SKM-1 (cell line): Measurements from ENCODE around the gene COL25A1.

Source experiments
- DNase-seq: peaks from one replicate; lab custom pipeline; 2025; ENCODE audit not compliant: unreplicated experiment; lab: John Stamatoyannopoulos, UW

The COL25A1 gene

GRCh38 chr4:108783665-108784463, 518.6 kb downstream of the COL25A1 start:
- DNase-seq, result no peak

GRCh38 chr4:108779958-108780357, 522.5 kb downstream of the COL25A1 start:
- DNase-seq, result no peak

- no peak for DNase-seq
These were observed 525.1 kb downstream of the COL25A1 start for GRCh38 chr4:108777388-108777787.

- no peak for DNase-seq
These were observed 526.5 kb downstream of the COL25A1 start for GRCh38 chr4:108775921-108776320.

- DNase-seq, result no peak
These were observed 527.5 kb downstream of the COL25A1 start for GRCh38 chr4:108774809-108775530.

- DNase-seq, result no peak
These were observed 530.1 kb downstream of the COL25A1 start for GRCh38 chr4:108772402-108772801.

- DNase-seq, result no peak
These were observed 536.4 kb downstream of the COL25A1 start for GRCh38 chr4:108766058-108766457.

- DNase-seq, result no peak
These were observed 538.5 kb downstream of the COL25A1 start for GRCh38 chr4:108763986-108764385.

GRCh38 chr4:108763226-108763593, 539.2 kb downstream of the COL25A1 start:
- DNase-seq, result no peak

GRCh38 chr4:108762559-108763225, 539.8 kb downstream of the COL25A1 start, which contains the start of gene ETNPPL:
Gene ETNPPL, minus strand, starts transcription at chr4:108763053. Its CDS starts 155 bp downstream, at chr4:108762898.
- no peak for DNase-seq
